Smooth muscle cell of the brain vasculature (primary cell): ENCODE measurements around the gene RTL1.

Source experiments
- DNase-seq: peaks from one replicate; pipeline ENCODE4 v3.0.0-alpha.2; 2012; ENCODE audit warnings: low read depth, low spot score

Gene RTL1

DNA sequence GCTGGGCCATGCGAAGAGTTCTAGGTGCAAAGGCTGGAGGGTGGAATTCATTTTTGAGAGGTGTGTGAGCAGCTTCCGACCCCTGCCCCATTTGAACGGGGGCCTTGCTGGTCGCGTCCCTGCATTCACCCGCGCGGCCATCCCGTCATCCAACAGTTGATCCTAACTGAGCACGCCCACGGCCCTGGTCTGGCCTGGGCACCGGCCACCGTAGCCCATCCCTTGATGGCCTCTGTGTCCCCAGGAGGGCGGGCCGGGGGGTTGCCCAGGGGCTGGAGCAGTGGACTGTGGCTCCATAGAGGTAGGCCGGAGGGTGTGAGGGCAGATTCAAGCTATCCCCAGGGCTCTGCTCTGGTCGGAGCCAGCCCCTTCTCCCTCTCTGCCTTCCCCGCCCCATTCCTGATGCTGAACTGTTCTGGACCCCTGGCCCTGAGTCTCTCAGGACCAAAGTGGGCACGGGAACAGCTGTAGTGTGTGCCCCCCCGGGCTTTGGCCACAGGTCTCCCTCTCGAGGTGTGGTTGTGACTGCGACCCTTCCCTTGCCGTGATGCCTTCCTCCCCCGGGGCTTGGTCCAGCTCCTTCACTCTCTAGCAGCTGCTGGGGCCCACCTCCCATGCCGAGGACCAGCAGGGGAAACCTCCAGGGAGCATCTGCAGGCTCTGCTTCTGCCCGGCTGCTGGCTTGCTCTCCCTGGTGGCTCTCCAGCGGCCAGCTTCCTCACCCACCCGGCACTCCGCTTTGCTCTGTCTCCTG, 68.6 kb downstream of the RTL1 start:
- no peak for DNase-seq

DNA sequence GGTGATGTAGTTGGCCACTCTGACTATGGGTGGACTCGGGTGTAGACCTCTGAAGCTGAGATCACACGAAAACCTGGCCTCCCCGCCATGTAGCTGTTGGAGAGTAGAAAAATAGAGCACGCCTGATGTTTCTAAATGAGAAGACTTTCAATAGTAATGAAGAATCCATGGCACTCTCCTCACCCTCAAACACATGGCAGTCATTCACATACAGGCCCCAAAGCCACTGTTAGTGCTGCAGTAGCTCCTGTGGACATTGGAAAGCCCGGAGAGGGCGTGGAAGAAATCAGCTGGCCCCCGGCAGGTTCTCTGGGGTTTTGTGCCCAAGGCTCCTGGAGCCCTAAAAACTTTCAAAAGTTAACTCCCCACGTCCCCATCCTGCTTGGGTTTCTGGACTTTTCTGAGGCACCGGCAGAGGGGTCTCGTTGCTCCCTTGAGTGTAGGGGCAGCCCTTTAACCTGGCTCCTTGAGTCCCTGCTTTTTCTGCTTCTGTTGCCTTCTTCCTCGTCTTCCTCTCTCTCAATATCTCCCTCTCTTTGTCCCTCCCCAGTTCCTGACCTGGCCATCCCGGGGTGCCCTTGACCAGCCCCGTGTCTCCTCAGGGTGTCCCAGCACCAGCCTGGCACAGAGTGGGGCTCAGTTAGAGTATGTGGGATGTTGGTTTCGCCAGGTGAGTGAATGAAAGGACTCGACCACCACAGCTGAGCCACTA, 69.3 kb downstream of the RTL1 start:
- DNase-seq = no peak

DNA sequence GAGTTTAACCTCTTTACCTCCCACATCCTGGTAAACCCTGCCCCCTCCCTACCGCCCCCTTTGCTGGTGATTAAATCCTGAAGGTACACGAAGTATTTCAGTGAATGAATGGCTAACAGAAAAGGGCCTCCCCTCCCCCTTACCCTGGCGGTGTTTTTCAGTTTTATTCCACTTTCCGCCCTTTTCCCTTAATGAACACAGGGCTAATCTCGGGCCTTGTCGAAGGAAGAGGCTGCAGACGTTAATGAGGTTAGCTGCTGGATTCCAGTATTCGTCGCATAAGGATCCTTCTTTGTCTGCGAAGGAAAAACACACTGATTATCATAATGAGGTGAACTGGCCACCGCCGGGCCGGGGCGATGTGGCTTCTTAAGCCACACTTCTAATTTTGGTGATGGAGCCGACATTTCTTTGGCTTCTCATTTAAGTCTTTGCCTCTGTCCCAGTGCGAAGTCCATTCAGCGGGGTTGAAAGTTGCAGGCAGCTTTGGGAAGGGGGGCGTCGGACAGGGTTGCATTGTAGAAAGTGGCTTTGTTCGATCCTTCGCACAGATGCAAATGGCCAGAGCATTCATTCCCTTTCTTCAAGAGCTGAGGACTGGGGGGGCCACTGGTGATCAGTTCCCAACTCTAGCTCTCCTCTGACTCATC, 71.1 kb downstream of the RTL1 start:
- DNase-seq = no peak

DNA sequence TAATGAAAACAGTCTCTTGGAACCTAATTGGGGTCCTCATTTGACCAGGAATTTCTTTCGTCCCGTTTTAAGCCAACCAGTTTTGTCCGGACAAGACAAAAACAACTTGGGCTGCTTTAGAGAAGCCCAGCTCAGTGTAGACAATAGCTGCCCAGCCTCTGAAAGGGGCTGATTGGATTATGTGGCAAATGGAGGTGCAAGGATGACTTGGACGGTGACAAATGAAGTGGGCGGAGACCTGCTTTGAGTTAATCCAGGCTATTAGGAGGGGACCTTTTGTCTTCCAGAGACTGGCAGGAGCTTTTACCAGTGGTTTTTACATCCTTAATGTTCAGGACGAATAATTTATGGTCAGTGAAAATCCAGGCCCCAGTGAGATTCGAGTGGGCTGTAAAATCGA, 72.8 kb downstream of the RTL1 start:
- no peak for DNase-seq
